Stimulated activated CD4-positive, alpha-beta T cell treated with anti-CD3 and anti-CD28 coated beads, TNF-alpha, amount 100 ng/mL, for 24 hours (primary cell): Measurements from ENCODE around the gene CLK3.
"Not testable (repeated sequence)": the region's sequence is repeated elsewhere in the genome, so short reads cannot be mapped to it uniquely, and the experiment has no call there.

Experiments
- DNase-seq, 3 experiments: peaks; one replicate each; pipeline ENCODE4 v3.0.0-alpha.2; 2020; ENCODE audit warnings: low read depth in 3 of 3

CLK3 gene

GRCh38 chr15:74620636-74621545, 5.3 kb downstream of the CLK3 start:
- peak; percentile 49 to 75 (median 58) for DNase-seq

GRCh38 chr15:74621546-74621920, 5.9 kb downstream of the CLK3 start:
- no peak for DNase-seq

DNA sequence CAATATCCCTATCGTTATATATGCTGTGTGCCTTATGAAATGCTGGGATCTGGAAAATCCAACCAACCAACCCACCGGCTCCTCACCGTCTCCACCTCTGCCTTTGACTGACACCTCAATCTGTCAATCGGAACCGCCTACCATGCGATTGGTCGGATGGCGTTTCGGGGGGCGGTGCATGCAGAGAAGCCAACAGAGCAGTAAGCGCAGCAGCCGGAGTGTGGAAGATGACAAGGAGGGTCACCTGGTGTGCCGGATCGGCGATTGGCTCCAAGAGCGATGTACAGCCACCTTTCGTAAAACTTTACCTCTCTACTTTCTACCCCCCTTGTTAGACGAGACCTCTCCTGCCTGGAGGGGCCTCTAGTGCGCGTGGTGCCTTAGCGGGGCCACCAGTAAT, 6.3 kb downstream of the CLK3 start:
- DNase-seq, result no peak

- no peak for DNase-seq
Measured at GRCh38 chr15:74622758-74623157, 7.1 kb downstream of the CLK3 start.

DNA sequence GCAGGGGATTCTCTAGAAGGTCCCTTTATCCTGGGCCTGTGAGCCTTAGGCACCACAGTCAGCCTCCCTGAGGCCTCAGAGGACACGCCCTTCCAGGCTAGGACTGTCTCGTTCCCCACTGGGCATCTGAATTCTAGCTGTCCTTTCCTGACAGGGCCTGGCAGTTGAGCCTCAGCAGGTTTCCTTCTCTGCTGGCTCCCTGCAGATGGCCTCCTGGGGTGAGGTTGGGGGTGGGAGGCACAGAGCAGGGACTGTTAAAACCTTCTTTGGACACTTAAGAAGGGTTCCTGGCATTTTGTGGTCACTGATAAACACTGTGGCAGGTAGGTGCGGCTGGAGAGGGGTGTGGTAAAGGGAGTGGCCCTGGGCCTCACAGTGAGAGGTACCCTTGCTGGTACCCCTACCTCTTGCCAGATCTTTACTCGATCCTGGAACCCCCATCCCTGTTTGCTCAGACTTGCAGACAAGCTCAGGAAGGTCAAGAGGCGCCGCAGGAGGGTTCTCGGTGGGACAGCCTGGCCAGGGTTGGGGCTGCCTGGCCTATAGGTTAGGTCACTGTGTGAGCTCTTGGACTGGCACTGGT, 8.5 kb downstream of the CLK3 start:
- DNase-seq, result no peak

DNA sequence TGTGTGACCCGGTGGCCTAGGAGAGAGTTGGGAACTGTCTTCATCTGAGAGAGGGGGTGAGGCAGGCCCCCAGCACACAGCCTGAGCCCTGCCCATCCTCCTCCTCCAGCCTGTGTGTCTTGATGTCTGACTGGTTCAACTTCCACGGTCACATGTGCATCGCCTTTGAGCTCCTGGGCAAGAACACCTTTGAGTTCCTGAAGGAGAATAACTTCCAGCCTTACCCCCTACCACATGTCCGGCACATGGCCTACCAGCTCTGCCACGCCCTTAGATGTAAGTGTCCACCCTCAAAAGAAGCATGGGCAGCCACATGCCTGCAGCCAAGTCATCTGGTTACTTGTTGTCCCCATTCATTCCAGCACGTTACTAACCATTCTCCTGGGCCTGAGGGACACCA, 10.1 kb downstream of the CLK3 start:
- no peak for DNase-seq

DNA sequence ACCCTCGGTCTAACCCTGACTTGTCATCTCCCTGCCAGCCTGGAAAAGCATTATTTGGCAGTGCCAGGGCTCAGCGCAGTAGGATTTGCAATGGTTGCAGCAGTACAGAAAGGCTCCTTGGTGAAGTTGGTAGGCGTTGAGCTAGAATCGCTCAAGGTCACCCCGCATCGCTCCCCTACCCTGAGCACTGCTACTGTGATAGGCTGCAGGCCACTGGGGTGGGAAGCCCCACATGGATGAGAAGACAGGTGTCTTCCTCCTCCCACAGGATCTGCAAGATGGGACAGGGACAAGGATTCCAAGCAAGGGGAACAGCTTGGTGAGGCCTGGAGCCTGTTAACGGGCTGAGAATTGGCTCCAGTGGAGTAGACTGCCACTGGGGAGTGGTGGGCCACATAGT, 10.7 kb downstream of the CLK3 start:
- no peak for DNase-seq

DNA sequence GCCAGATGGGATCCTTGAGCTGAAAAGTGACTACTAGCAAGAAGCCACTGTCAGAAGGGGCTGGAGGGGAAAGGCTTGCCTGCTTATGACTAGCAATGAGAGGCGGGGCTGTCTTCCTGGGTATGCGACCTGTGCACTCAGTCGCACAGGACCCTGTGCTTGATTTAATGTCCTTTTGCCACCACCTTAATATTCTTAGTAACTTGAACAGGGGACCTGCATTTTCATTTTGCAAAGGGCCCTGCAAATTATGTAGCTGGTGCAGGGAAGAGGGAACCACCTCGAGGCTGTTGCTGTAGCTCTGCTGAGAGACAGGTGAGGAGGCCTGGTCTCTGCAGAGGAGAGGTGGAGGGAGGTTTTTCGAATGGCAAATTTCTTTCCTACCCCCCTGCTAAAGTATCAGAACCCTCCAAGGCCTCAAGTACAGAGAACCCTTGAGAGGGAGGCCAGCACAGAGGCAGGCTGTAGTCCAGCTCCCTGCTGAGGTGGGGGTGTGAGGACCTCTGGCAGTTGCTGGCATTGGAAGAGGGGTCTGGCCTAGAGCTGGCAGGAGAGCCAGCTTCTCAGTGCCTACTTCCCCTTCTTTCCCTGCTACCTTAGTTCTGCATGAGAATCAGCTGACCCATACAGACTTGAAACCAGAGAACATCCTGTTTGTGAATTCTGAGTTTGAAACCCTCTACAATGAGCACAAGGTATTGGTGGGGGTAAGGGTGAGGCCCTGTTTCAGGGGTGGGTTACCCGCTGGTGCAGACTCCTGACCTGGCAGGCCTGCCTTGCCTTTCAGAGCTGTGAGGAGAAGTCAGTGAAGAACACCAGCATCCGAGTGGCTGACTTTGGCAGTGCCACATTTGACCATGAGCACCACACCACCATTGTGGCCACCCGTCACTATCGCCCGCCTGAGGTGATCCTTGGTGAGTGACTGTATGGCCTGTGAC, 11.4 kb downstream of the CLK3 start:
- DNase-seq, result no peak

GRCh38 chr15:74627766-74628165, 12.1 kb downstream of the CLK3 start:
- DNase-seq, result no peak

GRCh38 chr15:74628199-74628598, 12.6 kb downstream of the CLK3 start:
- DNase-seq, result no peak

DNA sequence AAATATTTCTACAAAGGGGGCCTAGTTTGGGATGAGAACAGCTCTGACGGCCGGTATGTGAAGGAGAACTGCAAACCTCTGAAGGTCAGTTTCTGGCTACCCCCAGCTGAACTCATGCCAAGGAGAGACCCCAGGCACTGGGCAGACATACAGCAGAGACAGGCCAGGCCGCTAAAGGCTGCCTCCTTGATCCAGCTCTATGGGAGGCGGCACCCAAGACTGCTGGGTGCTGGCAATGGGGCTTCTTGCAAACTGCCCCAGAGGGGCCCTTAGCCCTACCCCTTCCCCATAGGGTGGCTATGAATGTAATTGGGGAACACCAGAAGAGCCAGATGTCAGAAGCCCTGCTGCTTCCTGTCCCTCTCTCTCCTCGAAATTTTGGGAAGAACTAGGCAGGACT, 13.3 kb downstream of the CLK3 start:
- DNase-seq, result no peak

GRCh38 chr15:74629696-74630095, 14.1 kb downstream of the CLK3 start:
- not testable (repeated sequence) for DNase-seq

GRCh38 chr15:74630284-74631086, 14.8 kb downstream of the CLK3 start:
- no peak for DNase-seq

- no peak for DNase-seq
Measured at GRCh38 chr15:74631087-74631385, 15.4 kb downstream of the CLK3 start.

GRCh38 chr15:74631408-74631807, 15.8 kb downstream of the CLK3 start:
- DNase-seq, result no peak

GRCh38 chr15:74631935-74632560, 16.4 kb downstream of the CLK3 start:
- peak in 2 of 3 experiments; percentile 38 to 56 for DNase-seq

DNA sequence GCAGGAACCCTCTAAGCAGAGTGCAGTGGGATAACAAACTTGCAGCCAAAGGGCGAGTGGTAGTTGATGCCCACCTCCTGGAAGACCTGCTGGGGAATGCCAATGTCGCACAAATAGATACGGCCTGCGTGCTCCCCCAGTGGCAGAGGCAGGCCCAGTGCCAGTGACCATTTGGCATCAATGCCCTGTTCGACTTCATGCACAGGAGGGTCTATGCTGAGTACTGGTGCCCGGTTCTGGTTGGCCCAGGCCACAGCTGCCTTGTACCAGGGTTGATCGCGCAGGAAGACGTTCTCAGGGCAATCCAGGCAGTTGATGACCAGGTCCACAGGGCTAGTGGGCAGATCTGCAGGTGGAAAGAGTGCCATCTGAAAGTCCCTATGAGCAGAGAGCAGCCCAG, 17.0 kb downstream of the CLK3 start:
- no peak for DNase-seq

DNA sequence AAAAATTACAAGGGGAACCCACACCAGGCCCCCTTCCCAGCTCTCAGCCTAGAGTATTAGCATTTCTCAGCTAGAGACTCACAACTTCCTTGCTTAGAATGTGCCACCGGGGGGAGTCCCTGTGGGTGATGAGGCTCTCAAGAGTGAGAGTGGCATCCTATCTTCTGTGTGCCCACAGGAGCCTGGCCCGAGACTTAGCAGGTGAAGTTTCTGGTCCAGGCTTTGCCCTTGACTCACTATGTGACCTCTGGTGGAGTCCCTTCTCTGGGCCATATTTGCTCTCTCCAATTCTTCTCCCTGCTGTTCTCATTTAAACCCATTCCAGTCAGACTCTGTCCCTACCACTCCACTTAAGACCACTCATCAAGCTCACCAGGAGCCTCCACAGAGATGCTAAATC, 18.1 kb downstream of the CLK3 start:
- DNase-seq, result no peak

GRCh38 chr15:74635228-74635627, 19.6 kb downstream of the CLK3 start:
- peak; percentile 38 to 69 (median 58) for DNase-seq

- DNase-seq, result no peak
Measured at GRCh38 chr15:74636984-74637383, 21.3 kb downstream of the CLK3 start.

GRCh38 chr15:74641151-74641550, 25.5 kb downstream of the CLK3 start:
- no peak for DNase-seq
